ENCODE results near the gene SAC3D1.
A peak's percentile ranks its signal among the peaks of the same experiment; 100 is the strongest.
"Not testable (repeated sequence)": the region's sequence is repeated elsewhere in the genome, so short reads cannot be mapped to it uniquely, and the experiment has no call there.

Gene SAC3D1

GRCh38 chr11:65040847-65041622 is at the start of gene SAC3D1:
Gene SAC3D1 (plus strand): TSS chr11:65041210. CDS start chr11:65041293, 83 bp downstream.
- DNase-seq = peak; percentile 97

- no peak for DNase-seq
These were observed 46.7 kb upstream of the SAC3D1 start for GRCh38 chr11:64994318-64994717.

GRCh38 chr11:64996327-64996709 is 44.7 kb upstream of the SAC3D1 start:
- no peak for DNase-seq

GRCh38 chr11:64996710-64997380 is 44.2 kb upstream of the SAC3D1 start, which contains the start of gene BATF2:
Gene BATF2 (minus strand): TSS chr11:64996971. CDS start chr11:64996914, 57 bp downstream.
- peak; percentile 24 for DNase-seq

- DNase-seq = no peak
These were observed 42.9 kb upstream of the SAC3D1 start for GRCh38 chr11:64998141-64998540.

GRCh38 chr11:64998690-64999431 is 42.1 kb upstream of the SAC3D1 start:
- no peak for DNase-seq

GRCh38 chr11:64999478-64999877 is 41.5 kb upstream of the SAC3D1 start:
- no peak for DNase-seq

GRCh38 chr11:65002706-65003105 is 38.3 kb upstream of the SAC3D1 start:
- no peak for DNase-seq

- DNase-seq = no peak
These were observed 37.7 kb upstream of the SAC3D1 start for GRCh38 chr11:65003282-65003681.

- not testable (repeated sequence) for DNase-seq
These were observed 37.0 kb upstream of the SAC3D1 start for GRCh38 chr11:65003968-65004367.

GRCh38 chr11:65008016-65008415 is 33.0 kb upstream of the SAC3D1 start:
- DNase-seq = no peak

- no peak for DNase-seq
These were observed 32.1 kb upstream of the SAC3D1 start for GRCh38 chr11:65008873-65009272.

- peak; percentile 79 for DNase-seq
These were observed 27.7 kb upstream of the SAC3D1 start for GRCh38 chr11:65013130-65013887.

GRCh38 chr11:65013888-65014725 is 26.9 kb upstream of the SAC3D1 start, which contains the start of gene ARL2:
Gene ARL2 (plus strand): TSS chr11:65014160. CDS start chr11:65014208, 48 bp downstream.
- DNase-seq = peak; percentile 84

- no peak for DNase-seq
These were observed 26.2 kb upstream of the SAC3D1 start for GRCh38 chr11:65014726-65015227.

GRCh38 chr11:65016705-65017104 is 24.3 kb upstream of the SAC3D1 start:
- peak; percentile 33 for DNase-seq

- DNase-seq = no peak
These were observed 23.1 kb upstream of the SAC3D1 start for GRCh38 chr11:65017937-65018336.

GRCh38 chr11:65019824-65020223 is 21.2 kb upstream of the SAC3D1 start:
- no peak for DNase-seq

- no peak for DNase-seq
These were observed 20.0 kb upstream of the SAC3D1 start for GRCh38 chr11:65021003-65021402.

- DNase-seq = no peak
These were observed 19.5 kb upstream of the SAC3D1 start for GRCh38 chr11:65021509-65021908.

GRCh38 chr11:65023502-65023901 is 17.5 kb upstream of the SAC3D1 start:
- not testable (repeated sequence) for DNase-seq
